K562 (cell line): ENCODE results near the gene RPP25. TPM values are rescaled to one million over a fixed set of nuclear protein-coding genes. Genes with fewer than 3 reads are reported as not detected.

Source experiments
- MGA ChIP-seq: fragments of 450-650 bp; IDR thresholded peaks from 2 replicates; pipeline ENCODE4 v1.6.1; 2016; ENCODE audit warnings: mild to moderate bottlenecking, moderate library complexity
- polyA plus RNA-seq, 8 experiments: library from polyadenylated mRNA; depleted of rRNA in 4 of 8; stranded (reverse) in 5 of 8; unstranded in 3 of 8; fragments of >200 nt; fragmentation: Nextera tagmentation in 2 of 8; fragmentation: Illumina TruSeq in 1 of 8; extraction: Ambion mirVana in 2 of 8; extraction: Trizol in 1 of 8; gene quantifications; 2 replicates each; pipeline versions ENCODE4 v1.2.1 to v1.2.3, GENCODE V29; 2011 to 2014; ENCODE audit warnings: inconsistent platforms in 1 of 8, missing spikeins in 1 of 8
- total RNA-seq, 7 experiments: library from RNA; depleted of rRNA in 6 of 7; stranded (reverse); fragments of >200 nt in 6 of 7; fragmentation: Illumina TruSeq in 2 of 7; extraction: Trizol in 2 of 7; gene quantifications; 2 replicates each; pipeline versions ENCODE4 v1.2.1 to v1.2.3, GENCODE V29; 2011 to 2021; ENCODE audit warnings: low replicate concordance in 1 of 7

The RPP25 gene
- total and polyA plus RNA-seq, 9 of the 15 experiments (the other 6 are each of a cell fraction or from before 2014, with no cell fraction given) = 1.1 to 12.3 (median 5.6) TPM

GRCh38 chr15:74957476-74958035 is 984 bp upstream of the RPP25 start (continued):
- TF ChIP-seq MGA = peak; percentile 1; the same call in 1 of the 2 replicates
- TF ChIP-seq, all 486 proteins: peak for 4
